ENCODE measurements around the gene DNASE1L3. TPM values are rescaled to one million over a fixed set of nuclear protein-coding genes. Genes with fewer than 3 reads are reported as not detected.

Gene DNASE1L3
- total and polyA plus RNA-seq, 2 donors (not counting 1 experiment from before 2014, with no cell fraction given): not detected

DNA sequence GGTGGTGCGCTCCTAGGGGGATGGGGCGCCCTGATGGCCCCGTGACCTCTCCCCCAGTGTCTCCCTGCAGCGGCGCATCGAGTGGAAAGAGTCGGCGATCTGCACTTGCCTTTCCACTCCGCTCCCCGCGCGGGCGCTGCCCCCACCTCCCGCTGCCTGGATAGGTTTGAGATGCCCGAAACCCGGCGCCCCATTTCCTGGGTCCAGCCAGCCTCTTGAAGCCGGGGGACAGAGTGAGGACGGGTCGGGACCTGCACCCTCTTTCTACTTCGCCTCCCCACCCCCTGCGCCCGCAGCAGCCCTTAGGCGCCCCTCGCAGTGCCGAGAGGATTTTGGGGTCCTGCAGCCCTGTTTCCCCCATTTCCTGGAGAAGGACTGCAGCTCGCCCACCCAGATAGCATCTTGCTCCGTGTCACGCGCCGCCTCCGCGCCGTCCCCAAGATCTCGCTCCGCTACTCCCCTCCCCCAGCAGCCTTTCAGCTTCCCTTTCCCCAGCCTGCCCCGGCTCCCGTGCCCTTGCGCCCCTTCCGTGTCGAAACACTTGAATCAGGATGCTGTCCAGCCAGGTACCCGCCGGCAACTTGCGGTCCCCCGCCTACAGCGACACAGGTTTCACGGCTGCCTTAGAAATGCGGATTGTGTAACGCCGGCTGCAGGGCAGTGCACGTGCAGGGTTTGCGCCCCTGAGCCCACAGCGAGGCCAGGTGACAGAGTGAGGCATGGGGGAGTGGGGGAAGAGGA lies 27.3 kb upstream of the DNASE1L3 start:
- Histone ChIP-seq H3K79me2 (ENCODE audit: control insufficient read depth, insufficient read depth, low read length) (peaks cover 2% of the 10 kb centered on the region), H3K9ac (ENCODE audit: insufficient read depth, low read length) (peak overlapping the region; percentile 40), H2AFZ (ENCODE audit: low read length) (peak overlapping the region; percentile 66), H3K4me3 (replicated peaks in 1 of 4; ENCODE audit: control extremely low read depth in 1 of 4, insufficient read depth in 1 of 4, low read depth in 3 of 4, low read length in 4 of 4) (peak overlapping the region; percentile 69 to 92 (median 90)), H3K4me1 (ENCODE audit: control insufficient read depth, extremely low read depth, insufficient read depth, low read length) (peaks cover 8% of the 10 kb centered on the region), H3K9me3 (ENCODE audit: control insufficient read depth, insufficient read depth, low read depth, low read length) (no peaks in the 10 kb centered on the region), H4K20me1 (ENCODE audit: control insufficient read depth, extremely low read depth, insufficient read depth, low read length) (no peaks in the 10 kb centered on the region), H3K27me3 (ENCODE audit: control insufficient read depth, insufficient read depth, low read length) (no peaks in the 10 kb centered on the region), H3K4me2 (ENCODE audit: extremely low read depth, insufficient read depth, low read length) (peak overlapping the region; percentile 92), H3K27ac (ENCODE audit: insufficient read depth, low read length) (peak overlapping the region; percentile 39), H3K36me3 (ENCODE audit: control insufficient read depth, insufficient read depth, low read length) (no peaks in the 10 kb centered on the region)
- DNase-seq (ENCODE audit: low read depth in 2 of 2): peak in 1 of 2 donors; percentile 38
- TF ChIP-seq, protein P1, sequence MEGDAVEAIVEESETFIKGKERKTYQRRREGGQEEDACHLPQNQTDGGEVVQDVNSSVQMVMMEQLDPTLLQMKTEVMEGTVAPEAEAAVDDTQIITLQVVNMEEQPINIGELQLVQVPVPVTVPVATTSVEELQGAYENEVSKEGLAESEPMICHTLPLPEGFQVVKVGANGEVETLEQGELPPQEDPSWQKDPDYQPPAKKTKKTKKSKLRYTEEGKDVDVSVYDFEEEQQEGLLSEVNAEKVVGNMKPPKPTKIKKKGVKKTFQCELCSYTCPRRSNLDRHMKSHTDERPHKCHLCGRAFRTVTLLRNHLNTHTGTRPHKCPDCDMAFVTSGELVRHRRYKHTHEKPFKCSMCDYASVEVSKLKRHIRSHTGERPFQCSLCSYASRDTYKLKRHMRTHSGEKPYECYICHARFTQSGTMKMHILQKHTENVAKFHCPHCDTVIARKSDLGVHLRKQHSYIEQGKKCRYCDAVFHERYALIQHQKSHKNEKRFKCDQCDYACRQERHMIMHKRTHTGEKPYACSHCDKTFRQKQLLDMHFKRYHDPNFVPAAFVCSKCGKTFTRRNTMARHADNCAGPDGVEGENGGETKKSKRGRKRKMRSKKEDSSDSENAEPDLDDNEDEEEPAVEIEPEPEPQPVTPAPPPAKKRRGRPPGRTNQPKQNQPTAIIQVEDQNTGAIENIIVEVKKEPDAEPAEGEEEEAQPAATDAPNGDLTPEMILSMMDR (conservative IDR thresholded peaks at IDR 0.05 in 1 of 2, IDR thresholded peaks at IDR 0.05 in 1 of 2; ENCODE audit: low read depth in 1 of 2, low read length in 2 of 2): no peak
- no peak for TF ChIP-seq EZH2 (IDR thresholded peaks at IDR 0.05; ENCODE audit: low read length, missing control alignments)

DNA sequence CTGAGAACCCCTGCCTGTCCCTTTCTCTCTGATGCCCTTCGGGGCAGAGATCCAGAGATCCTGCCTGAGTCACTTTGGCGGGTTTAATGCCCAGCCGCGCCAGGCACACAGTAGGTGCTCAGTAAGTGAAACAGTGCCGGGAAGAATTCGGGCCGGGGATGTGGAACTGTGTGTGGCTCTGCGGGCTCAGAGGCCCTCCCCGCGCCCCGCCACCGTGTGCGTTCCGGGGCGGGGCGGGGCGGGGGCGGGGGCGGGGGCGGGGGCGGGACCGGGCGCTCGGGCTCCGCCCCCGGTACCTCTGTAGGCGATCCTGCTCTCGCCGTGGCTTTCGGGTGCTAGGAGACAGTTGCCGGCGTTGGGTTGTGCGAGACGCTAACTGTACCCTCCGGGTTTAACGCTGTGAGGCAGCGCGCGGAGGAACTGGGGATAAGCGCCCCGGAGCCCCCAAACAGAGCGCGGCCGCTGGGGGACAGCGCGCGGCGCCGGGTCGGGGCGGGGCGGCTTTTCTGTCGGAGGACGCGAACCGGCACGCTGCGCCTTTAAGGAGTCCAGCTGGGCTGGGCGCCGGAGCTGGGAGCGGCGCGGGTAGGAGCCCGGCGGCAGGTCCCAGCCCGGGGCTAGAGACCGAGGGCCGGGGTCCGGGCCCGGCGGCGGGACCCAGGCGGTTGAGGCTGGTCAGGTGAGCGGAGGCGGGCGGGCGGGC lies 26.6 kb upstream of the DNASE1L3 start, which contains the start of gene ABHD6:
TSS of gene ABHD6 (plus strand) at position 555 of the 703 bp plus-strand sequence. CDS start 18,795 bp downstream, outside the sequence.
- Histone ChIP-seq H2AFZ (ENCODE audit: low read length) (peak within 1 kb of the TSS; percentile 96), H3K79me2 (ENCODE audit: control insufficient read depth, insufficient read depth, low read length) (peaks cover 2% of the 10 kb centered on the region), H3K9ac (ENCODE audit: insufficient read depth, low read length) (peak within 1 kb of the TSS; percentile 40), H3K4me3 (replicated peaks in 1 of 4; ENCODE audit: control extremely low read depth in 1 of 4, insufficient read depth in 1 of 4, low read depth in 3 of 4, low read length in 4 of 4) (peak within 1 kb of the TSS; percentile 69 to 92 (median 90)), H3K36me3 (ENCODE audit: control insufficient read depth, insufficient read depth, low read length) (no peaks in the 10 kb centered on the region), H3K27me3 (ENCODE audit: control insufficient read depth, insufficient read depth, low read length) (peaks cover 4% of the 10 kb centered on the region), H3K27ac (ENCODE audit: insufficient read depth, low read length) (peak within 1 kb of the TSS; percentile 39), H4K20me1 (ENCODE audit: control insufficient read depth, extremely low read depth, insufficient read depth, low read length) (no peaks in the 10 kb centered on the region), H3K9me3 (ENCODE audit: control insufficient read depth, insufficient read depth, low read depth, low read length) (no peaks in the 10 kb centered on the region), H3K4me1 (ENCODE audit: control insufficient read depth, extremely low read depth, insufficient read depth, low read length) (peaks cover 8% of the 10 kb centered on the region), H3K4me2 (ENCODE audit: extremely low read depth, insufficient read depth, low read length) (peak within 1 kb of the TSS; percentile 92)
- DNase-seq (ENCODE audit: low read depth in 2 of 2): peak; percentile 63 to 72
- no peak for TF ChIP-seq EZH2 (IDR thresholded peaks at IDR 0.05; ENCODE audit: low read length, missing control alignments)
- TF ChIP-seq, protein P1 (conservative IDR thresholded peaks at IDR 0.05 in 1 of 2, IDR thresholded peaks at IDR 0.05 in 1 of 2; ENCODE audit: low read depth in 1 of 2, low read length in 2 of 2): peak in 1 of 2 donors; percentile 3

DNA sequence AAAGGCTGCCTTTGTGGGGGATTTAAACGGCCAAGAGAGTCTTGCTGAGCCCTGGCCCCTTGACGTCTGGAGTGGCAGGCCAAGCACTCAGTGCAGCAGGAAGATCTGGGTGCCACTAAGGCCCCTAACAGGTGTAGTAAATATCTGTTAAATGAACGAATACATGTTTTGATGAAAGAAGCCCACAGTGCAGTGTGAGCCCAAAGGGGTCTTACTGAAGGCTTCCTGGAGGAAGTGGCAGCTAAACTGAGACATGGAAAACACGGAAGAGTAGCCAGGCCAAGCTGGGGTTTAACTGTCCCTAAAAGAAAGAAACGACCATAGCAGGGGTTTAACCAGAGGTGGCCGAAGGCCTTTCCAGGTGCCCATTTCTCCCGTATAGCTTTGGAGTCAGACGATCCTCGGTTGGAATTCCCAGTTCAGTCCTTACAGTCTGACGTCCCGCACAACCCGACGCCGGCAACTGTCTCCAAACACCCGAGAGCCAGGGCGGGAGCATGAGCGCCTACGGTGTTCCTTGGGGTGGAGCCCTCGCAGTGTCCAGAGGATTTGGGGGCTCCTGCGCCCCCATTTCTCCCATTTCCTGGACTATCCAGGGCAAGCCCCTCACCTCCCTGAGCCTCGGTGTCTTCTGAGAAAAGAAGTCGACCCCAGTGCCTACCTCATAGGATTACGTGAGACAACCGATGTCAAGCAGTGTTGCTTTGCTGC lies 25.9 kb upstream of the DNASE1L3 start:
- Histone ChIP-seq H3K4me2 (ENCODE audit: extremely low read depth, insufficient read depth, low read length) (peak overlapping the region; percentile 86), H3K4me1 (ENCODE audit: control insufficient read depth, extremely low read depth, insufficient read depth, low read length) (peaks cover 8% of the 10 kb centered on the region), H3K9ac (ENCODE audit: insufficient read depth, low read length) (no peak overlapping the region), H3K36me3 (ENCODE audit: control insufficient read depth, insufficient read depth, low read length) (no peaks in the 10 kb centered on the region), H3K9me3 (ENCODE audit: control insufficient read depth, insufficient read depth, low read depth, low read length) (no peaks in the 10 kb centered on the region), H3K27me3 (ENCODE audit: control insufficient read depth, insufficient read depth, low read length) (peaks cover 4% of the 10 kb centered on the region), H2AFZ (ENCODE audit: low read length) (peak overlapping the region; percentile 96), H3K27ac (ENCODE audit: insufficient read depth, low read length) (peak overlapping the region; percentile 14), H3K79me2 (ENCODE audit: control insufficient read depth, insufficient read depth, low read length) (peaks cover 2% of the 10 kb centered on the region), H3K4me3 (replicated peaks in 1 of 4; ENCODE audit: control extremely low read depth in 1 of 4, insufficient read depth in 1 of 4, low read depth in 3 of 4, low read length in 4 of 4) (peak overlapping the region; percentile 69 to 92 (median 90)), H4K20me1 (ENCODE audit: control insufficient read depth, extremely low read depth, insufficient read depth, low read length) (no peaks in the 10 kb centered on the region)
- TF ChIP-seq, protein P1 (conservative IDR thresholded peaks at IDR 0.05 in 1 of 2, IDR thresholded peaks at IDR 0.05 in 1 of 2; ENCODE audit: low read depth in 1 of 2, low read length in 2 of 2): no peak
- TF ChIP-seq EZH2 (IDR thresholded peaks at IDR 0.05; ENCODE audit: low read length, missing control alignments): no peak
- no peak for DNase-seq (ENCODE audit: low read depth in 2 of 2)

Data from fibroblast of lung (primary cell).